Smooth muscle cell of the umbilical artery (primary cell): Measurements from ENCODE around the gene GON7. TPM values are rescaled to one million over a fixed set of nuclear protein-coding genes. Genes with fewer than 3 reads are reported as not detected.

Experiments used
- total RNA-seq: library from RNA; depleted of rRNA; stranded (reverse); fragments of >200 nt; gene quantifications from 2 replicates; pipeline ENCODE4 v1.2.3, GENCODE V29; 2014

Gene GON7, protein sequence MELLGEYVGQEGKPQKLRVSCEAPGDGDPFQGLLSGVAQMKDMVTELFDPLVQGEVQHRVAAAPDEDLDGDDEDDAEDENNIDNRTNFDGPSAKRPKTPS
- total RNA-seq, result 8.3 and 9.7 TPM in 2 replicates

DNA sequence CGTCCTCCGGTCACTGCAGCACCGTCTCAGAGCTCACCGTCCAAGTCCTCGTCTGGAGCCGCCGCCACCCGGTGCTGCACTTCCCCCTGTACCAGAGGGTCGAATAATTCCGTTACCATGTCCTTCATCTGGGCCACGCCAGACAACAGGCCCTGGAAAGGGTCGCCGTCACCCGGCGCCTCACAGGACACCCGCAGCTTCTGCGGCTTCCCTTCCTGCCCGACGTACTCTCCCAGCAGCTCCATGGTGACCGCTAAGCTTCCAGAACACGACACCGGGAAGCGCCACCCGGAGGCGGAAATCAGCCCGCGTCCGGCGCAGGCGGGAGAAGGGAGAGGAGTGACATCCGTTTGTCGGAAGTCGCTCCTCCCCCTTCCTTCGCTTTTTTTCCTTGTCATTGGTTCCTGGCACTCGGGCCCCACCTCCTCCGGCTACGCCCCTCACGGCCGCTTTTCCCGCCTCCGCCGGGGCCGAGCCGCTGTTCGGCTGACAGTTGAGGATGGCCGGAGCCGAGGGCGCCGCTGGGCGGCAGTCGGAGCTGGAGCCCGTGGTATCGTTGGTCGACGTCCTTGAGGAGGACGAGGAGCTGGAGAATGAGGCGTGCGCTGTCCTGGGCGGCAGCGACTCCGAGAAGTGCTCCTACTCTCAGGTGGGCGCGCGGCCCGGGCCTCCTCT is at the start of gene GON7, which contains the start of gene UBR7:
GON7 (minus strand) TSS at position 273 of the 675 bp plus-strand sequence; CDS start at position 245, 28 bp downstream.
UBR7 (plus strand) TSS at position 464 of the 675 bp plus-strand sequence; CDS start at position 500, 36 bp downstream.

DNA sequence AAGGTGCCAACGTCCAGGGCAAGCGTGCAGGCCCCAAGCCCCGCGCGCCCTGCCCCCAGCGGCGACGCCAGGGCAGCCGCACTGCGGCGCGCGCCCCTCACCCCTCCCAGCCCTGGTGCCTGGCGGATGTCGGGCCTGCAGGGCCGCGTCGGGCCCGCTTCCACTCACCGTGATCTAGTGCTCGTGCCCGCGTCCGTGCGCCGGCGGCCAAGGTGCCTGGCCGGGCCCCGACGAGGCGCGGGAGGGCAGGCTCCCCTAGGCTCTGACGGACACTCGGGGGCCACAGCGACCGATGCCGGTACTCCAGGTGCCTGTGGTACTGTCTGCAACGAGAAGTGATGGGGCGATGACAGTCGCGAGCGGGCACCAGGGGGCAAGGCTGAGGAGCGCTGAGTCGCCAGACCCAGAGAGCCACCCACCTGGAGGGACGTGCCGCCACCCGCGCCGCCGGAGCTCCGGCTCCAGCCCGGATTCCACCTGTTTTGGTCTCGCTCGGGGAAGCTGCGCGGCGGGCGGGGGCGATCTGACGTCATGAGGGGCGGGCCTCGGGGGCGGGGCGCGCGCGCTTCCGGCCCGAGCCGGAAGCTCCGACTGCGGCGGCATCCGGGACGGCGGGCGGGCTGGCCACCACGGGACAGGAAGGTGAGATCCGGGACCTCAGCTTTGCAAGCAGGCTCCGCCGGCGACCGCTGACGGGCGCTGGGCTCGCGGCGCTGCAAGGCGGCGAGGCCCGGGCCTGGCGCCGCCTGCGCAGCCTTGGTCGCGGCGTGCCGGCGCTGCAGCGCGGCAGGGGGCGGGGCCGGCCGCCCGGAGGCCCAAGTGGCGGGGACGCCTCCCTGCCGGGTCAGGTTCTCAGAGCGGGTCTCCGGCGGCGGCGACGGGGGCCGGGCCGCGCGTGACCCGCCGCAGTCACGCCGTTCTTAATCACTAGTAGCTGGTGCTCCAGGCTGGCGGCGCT is 22.2 kb downstream of the GON7 start, which contains the start of the genes LYSET and MOAP1:
LYSET (plus strand) TSS at position 927 of the 958 bp plus-strand sequence. CDS start 89 bp downstream, outside the sequence.
MOAP1 (minus strand) TSS at position 507 of the 958 bp plus-strand sequence. CDS start 655 bp downstream, outside the sequence.

Other genes with a start within 250 kb of the GON7 start
- 9.8 and 37.6 TPM in 2 replicates for gene ITPK1, start 91.1 kb downstream of the GON7 start, total RNA-seq
- gene MOAP1, start 22.2 kb downstream of the GON7 start, total RNA-seq, result 22.4 and 24.6 TPM in 2 replicates
- gene LYSET, start 21.7 kb downstream of the GON7 start, total RNA-seq, result 8.0 and 14.0 TPM in 2 replicates
- gene UBR7, start 191 bp upstream of the GON7 start, total RNA-seq, result 15.7 and 27.3 TPM in 2 replicates
- gene BTBD7, start 126.0 kb upstream of the GON7 start, total RNA-seq, result 23.8 and 26.4 TPM in 2 replicates
- not detected in 2 replicates for gene COX8C, start 140.1 kb upstream of the GON7 start, total RNA-seq
- gene UNC79, start 223.9 kb upstream of the GON7 start, total RNA-seq, result under 0.01 and 0.18 TPM in 2 replicates